Endothelial cell of umbilical vein (primary cell): ENCODE results near the gene SERPINF2. TPM values are rescaled to one million over a fixed set of nuclear protein-coding genes. Genes with fewer than 3 reads are reported as not detected.

Experiments used
- BruUV-seq: library from RNA; stranded (reverse); fragments of 400-500 nt; replicated peaks from 2 replicates; lab custom pipeline; 2021; lab: Mats Ljungman, UMichigan
- CTCF ChIA-PET: fragments of 300-600, 350-600 bp; sonication (Branson Sonifier 250); formaldehyde crosslinking; loops from one replicate; lab custom pipeline; 2021; ENCODE audit warnings: antibody characterized with exemption, inconsistent platforms; lab: Charles Lee
- POLR2A ChIA-PET: fragments of 300-600, 350-600 bp; sonication (Branson Sonifier 250); formaldehyde crosslinking; loops from one replicate; lab custom pipeline; 2021; ENCODE audit warnings: antibody characterized with exemption, inconsistent platforms; lab: Charles Lee
- DNase-seq: peaks from one replicate; pipeline ENCODE4 v3.0.0-alpha.2; 2011; ENCODE audit warnings: low read depth, low spot score
- FAIRE-seq: peaks from 2 replicates; lab custom pipeline; 2011; peaks lifted over from hg19 to GRCh38; lab: Jason Lieb, UNC
- H2AFZ ChIP-seq: 2 replicates; pipeline ENCODE4 v1.6.0; 2012; ENCODE audit warnings: low read depth, low read length, control low read depth, inconsistent platforms
- H3K27ac ChIP-seq: 2 replicates; pipeline ENCODE4 v1.5.1; 2011; ENCODE audit warnings: low read depth, mild to moderate bottlenecking, control low read depth, low read length, moderate library complexity; ENCODE audit not compliant: insufficient read depth
- H3K27me3 ChIP-seq, 2 experiments: 2 replicates each; pipeline versions ENCODE4 v1.6.0 to v1.6.1; 2011; ENCODE audit warnings: low read length in 2 of 2, mixed read lengths in 1 of 2; ENCODE audit not compliant: control insufficient read depth in 2 of 2, insufficient read depth in 2 of 2
- H3K36me3 ChIP-seq, 2 experiments: 2 replicates in 1 of 2; 3 replicates in 1 of 2; pipeline ENCODE4 v1.5.1; 2011; ENCODE audit warnings: low read length in 2 of 2, mild to moderate bottlenecking in 1 of 2, moderate library complexity in 1 of 2; ENCODE audit not compliant: control insufficient read depth in 2 of 2, insufficient read depth in 2 of 2; ENCODE audit errors: extremely low read depth in 1 of 2
- H3K4me1 ChIP-seq: 3 replicates; pipeline ENCODE4 v1.5.1; 2011; ENCODE audit warnings: mild to moderate bottlenecking, low read length; ENCODE audit not compliant: control insufficient read depth, insufficient read depth; ENCODE audit errors: extremely low read depth
- H3K4me2 ChIP-seq: 2 replicates; pipeline ENCODE4 v1.6.1; 2011; ENCODE audit warnings: low read length, control low read depth, mixed read lengths; ENCODE audit not compliant: insufficient read depth
- H3K4me3 ChIP-seq, 3 experiments: fragments of 200-600 bp in 1 of 3; sonication (generic), shearing (Covaris generic) in 1 of 3; replicated peaks in 1 of 3; 2 replicates each; pipeline ENCODE4 v1.5.1; 2011 to 2016; ENCODE audit warnings: control low read depth in 3 of 3, low read length in 3 of 3, mild to moderate bottlenecking in 2 of 3, inconsistent platforms in 1 of 3, low read depth in 1 of 3, moderate library complexity in 1 of 3; ENCODE audit not compliant: insufficient read depth in 1 of 3
- H3K79me2 ChIP-seq: 2 replicates; pipeline ENCODE4 v1.6.0; 2012; ENCODE audit warnings: low read length, inconsistent platforms; ENCODE audit not compliant: control insufficient read depth, insufficient read depth
- H3K9ac ChIP-seq: replicated peaks from 2 replicates; pipeline ENCODE3; 2011; ENCODE audit warnings: low read length, control low read depth; ENCODE audit not compliant: insufficient read depth; ENCODE audit errors: extremely low read depth
- H3K9me1 ChIP-seq: replicated peaks from 3 replicates; pipeline ENCODE4 v1.6.0; 2011; ENCODE audit warnings: mild to moderate bottlenecking, low read length; ENCODE audit not compliant: control insufficient read depth, insufficient read depth; ENCODE audit errors: extremely low read depth
- H3K9me3 ChIP-seq: replicated peaks from 2 replicates; pipeline ENCODE4 v1.5.1; 2012; ENCODE audit warnings: low read length, inconsistent platforms; ENCODE audit not compliant: control insufficient read depth, insufficient read depth
- H4K20me1 ChIP-seq: replicated peaks from 2 replicates; pipeline ENCODE3; 2011; ENCODE audit warnings: mild to moderate bottlenecking, low read length; ENCODE audit not compliant: control insufficient read depth, insufficient read depth; ENCODE audit errors: extremely low read depth
- EZH2 ChIP-seq: IDR thresholded peaks from 2 replicates; pipeline ENCODE4 v1.6.1; 2012; ENCODE audit warnings: borderline replicate concordance, low read depth, mild to moderate bottlenecking, moderate library complexity, low read length, inconsistent platforms; ENCODE audit not compliant: severe bottlenecking
- FOS ChIP-seq: IDR thresholded peaks from 2 replicates; pipeline ENCODE4 v1.6.1; 2011; ENCODE audit warnings: mild to moderate bottlenecking, low read length, moderate library complexity, borderline replicate concordance; ENCODE audit not compliant: insufficient read depth
- GATA2 ChIP-seq: IDR thresholded peaks from 2 replicates; pipeline ENCODE4 v1.7.0; 2011; ENCODE audit warnings: low read depth, mild to moderate bottlenecking, moderate library complexity, mixed read lengths, low read length; ENCODE audit not compliant: insufficient read length, insufficient read depth
- JUN ChIP-seq: IDR thresholded peaks from 2 replicates; pipeline ENCODE4 v1.6.1; 2011; ENCODE audit warnings: borderline replicate concordance, low read depth; ENCODE audit not compliant: insufficient read length, insufficient read depth
- MYC ChIP-seq: IDR thresholded peaks from one replicate; pipeline ENCODE4 v1.6.1; 2011; ENCODE audit warnings: mild to moderate bottlenecking, low read depth, low read length
- POLR2A ChIP-seq: IDR thresholded peaks from 2 replicates; pipeline ENCODE4 v1.6.1; 2012; ENCODE audit warnings: low read depth, mild to moderate bottlenecking, control low read depth, low read length
- POLR2AphosphoS5 ChIP-seq: IDR thresholded peaks from 2 replicates; pipeline ENCODE4 v1.6.1; 2012; ENCODE audit warnings: low read depth, mild to moderate bottlenecking, control low read depth, low read length, moderate library complexity; ENCODE audit not compliant: insufficient read depth
- dilution Hi-C: fragments of 300-500 bp; cut with MboI; formaldehyde crosslinking; loops from one replicate; pipeline ENCODE4 v1.15.0; 2019; ENCODE audit warnings: low sequenced_read_pairs; ENCODE audit not compliant: extremely low pct_ligation_motif_present
- intact Hi-C: fragments of 100-400 bp; cut with micrococcal nuclease; formaldehyde crosslinking; loops from one replicate; pipeline ENCODE4 v1.10.0; 2022
- polyA plus RNA-seq, 4 experiments: library from polyadenylated mRNA; depleted of rRNA in 3 of 4; stranded (reverse) in 3 of 4; unstranded in 1 of 4; fragments of >200 nt; gene quantifications; 2 replicates each; pipeline versions ENCODE4 v1.2.1 to v1.2.3, GENCODE V29; 2011 to 2012; ENCODE audit warnings: missing spikeins in 1 of 4
- total RNA-seq: library from RNA; stranded (reverse); gene quantifications from 2 replicates; pipeline ENCODE4 v1.2.3, GENCODE V29; 2021
- TF ChIP-seq, protein P1 (sequence below), 2 donors: IDR thresholded peaks; 1 replicate in 1 of 2; 2 replicates in 1 of 2; pipeline ENCODE4 v1.5.1; 2011; ENCODE audit warnings: low read length in 2 of 2, mild to moderate bottlenecking in 2 of 2, moderate library complexity in 2 of 2, control low read depth in 1 of 2, inconsistent platforms in 1 of 2, low read depth in 1 of 2; ENCODE audit not compliant: insufficient read depth in 1 of 2; ENCODE audit errors: extremely low read depth in 1 of 2
- TF ChIP-seq, protein P2 (sequence below): IDR thresholded peaks from 2 replicates; pipeline ENCODE4 v1.6.1; 2011; ENCODE audit not compliant: insufficient read depth, insufficient read length

SERPINF2 gene
- total and polyA plus RNA-seq, 2 donors (not counting 3 experiments of a cell fraction or from before 2014, with no cell fraction given) = 0.03 TPM; not detected in 1

- no peaks in the 10 kb centered on the region for H3K36me3 ChIP-seq
- dilution Hi-C loops = no loop called here
- no peaks in the 10 kb centered on the region for H3K79me2 ChIP-seq
- CTCF ChIA-PET = no interaction called here
- H3K9me1 ChIP-seq = no peaks in the 10 kb centered on the region
- BruUV-seq = no TSS peak
- H3K4me3 ChIP-seq = no peak overlapping the region
- no peaks in the 10 kb centered on the region for H4K20me1 ChIP-seq
- TF ChIP-seq JUN (no peak), POLR2A (no peak), GATA2 (no peak), MYC (no peak), EZH2 (no peak), FOS (no peak), POLR2AphosphoS5 (no peak)
- TF ChIP-seq, protein P1, sequence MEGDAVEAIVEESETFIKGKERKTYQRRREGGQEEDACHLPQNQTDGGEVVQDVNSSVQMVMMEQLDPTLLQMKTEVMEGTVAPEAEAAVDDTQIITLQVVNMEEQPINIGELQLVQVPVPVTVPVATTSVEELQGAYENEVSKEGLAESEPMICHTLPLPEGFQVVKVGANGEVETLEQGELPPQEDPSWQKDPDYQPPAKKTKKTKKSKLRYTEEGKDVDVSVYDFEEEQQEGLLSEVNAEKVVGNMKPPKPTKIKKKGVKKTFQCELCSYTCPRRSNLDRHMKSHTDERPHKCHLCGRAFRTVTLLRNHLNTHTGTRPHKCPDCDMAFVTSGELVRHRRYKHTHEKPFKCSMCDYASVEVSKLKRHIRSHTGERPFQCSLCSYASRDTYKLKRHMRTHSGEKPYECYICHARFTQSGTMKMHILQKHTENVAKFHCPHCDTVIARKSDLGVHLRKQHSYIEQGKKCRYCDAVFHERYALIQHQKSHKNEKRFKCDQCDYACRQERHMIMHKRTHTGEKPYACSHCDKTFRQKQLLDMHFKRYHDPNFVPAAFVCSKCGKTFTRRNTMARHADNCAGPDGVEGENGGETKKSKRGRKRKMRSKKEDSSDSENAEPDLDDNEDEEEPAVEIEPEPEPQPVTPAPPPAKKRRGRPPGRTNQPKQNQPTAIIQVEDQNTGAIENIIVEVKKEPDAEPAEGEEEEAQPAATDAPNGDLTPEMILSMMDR (IDR thresholded peaks at IDR 0.05; ENCODE audit: extremely low read depth in 1 of 2, insufficient read depth in 1 of 2, low read depth in 1 of 2, low read length in 2 of 2) = no peak
- TF ChIP-seq, protein P2, sequence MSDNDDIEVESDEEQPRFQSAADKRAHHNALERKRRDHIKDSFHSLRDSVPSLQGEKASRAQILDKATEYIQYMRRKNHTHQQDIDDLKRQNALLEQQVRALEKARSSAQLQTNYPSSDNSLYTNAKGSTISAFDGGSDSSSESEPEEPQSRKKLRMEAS = no peak
- H3K27me3 ChIP-seq = no peaks in the 10 kb centered on the region
- no peak overlapping the region for H3K4me2 ChIP-seq
- no peak overlapping the region for H3K27ac ChIP-seq
- no peaks in the 10 kb centered on the region for H3K4me1 ChIP-seq
- H2AFZ ChIP-seq = no peak overlapping the region
- intact Hi-C loops = no loop called here
- no peaks in the 10 kb centered on the region for H3K9me3 ChIP-seq
- DNase-seq (no peak), FAIRE-seq (no peak)
- H3K9ac ChIP-seq = no peak overlapping the region
- POLR2A ChIA-PET = no interaction called here
Measured at GRCh38 chr17:1744551-1745512, 2.2 kb downstream of the SERPINF2 start.
